HG03342 (cell line): ENCODE data around the gene NAPSA.
A peak's percentile ranks its signal among the peaks of the same experiment; 100 is the strongest.
"Not testable (repeated sequence)": the region's sequence is repeated elsewhere in the genome, so short reads cannot be mapped to it uniquely, and the experiment has no call there.

Experiments used
- ATAC-seq: cut with Tn5 transposase; IDR thresholded peaks from one replicate; pipeline ENCODE4 v1.9.1; 2021; ENCODE audit warnings: mild to moderate bottlenecking, moderate library complexity; ENCODE audit not compliant: unreplicated experiment

Gene NAPSA

DNA sequence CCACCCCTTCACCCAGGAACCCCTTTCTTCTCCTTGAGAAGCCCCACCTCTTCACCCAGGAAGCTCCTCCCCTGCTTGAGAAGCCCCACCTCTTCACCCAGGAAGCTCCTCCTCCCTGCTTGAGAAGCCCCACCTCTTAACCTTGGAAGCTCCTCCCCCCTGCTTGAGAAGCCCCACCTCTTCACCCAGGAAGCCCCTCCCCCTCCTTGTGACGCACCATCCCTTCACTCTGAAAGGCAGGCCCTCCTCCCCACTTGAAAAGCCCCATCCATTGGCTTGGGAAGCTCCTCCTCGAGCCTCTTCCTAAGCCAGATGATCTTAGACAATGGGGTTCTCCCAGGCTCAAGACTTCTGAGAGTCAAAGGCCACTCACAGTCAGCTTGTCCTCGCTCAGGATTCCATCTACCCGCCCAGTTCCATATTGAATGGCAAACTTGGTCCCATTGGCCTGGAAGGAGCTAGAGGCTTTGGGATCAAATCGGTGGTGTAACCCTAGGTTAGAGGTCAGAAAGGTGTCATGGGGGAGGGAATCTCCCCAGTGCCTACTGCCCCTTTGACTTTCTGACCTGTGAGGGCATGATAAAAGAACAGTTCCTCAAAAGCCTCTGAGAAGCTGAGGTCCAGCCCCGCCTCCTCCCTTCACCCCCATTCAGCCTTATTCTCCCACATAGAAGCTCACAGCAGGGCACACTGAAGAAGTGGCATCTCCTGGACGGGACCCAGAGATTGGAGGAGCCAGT lies 4.0 kb downstream of the NAPSA start:
- ATAC-seq, result no peak

DNA sequence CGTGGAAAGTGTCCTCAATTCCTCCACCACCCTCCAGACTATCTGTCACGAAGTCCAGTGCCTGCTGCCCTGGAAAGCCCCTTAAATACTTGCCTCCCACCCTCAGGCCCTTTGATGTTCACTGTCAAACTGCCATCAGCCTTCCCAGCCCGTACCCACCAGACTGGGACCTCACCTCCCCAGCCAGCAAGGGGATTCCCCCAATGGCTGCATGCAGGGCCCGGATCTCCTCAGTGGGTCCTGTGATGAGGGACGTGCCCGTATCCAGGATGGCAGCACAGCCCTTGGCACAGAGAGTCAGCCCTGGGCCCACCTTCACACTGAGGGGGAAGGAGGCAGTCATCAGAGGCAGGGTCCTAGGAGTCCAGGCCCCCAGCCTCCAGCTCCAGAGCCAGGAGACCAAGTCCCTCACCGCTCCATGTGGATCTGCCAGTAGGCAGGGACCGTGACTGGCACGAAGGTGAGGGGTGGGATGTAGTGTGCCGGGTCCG lies 6.1 kb downstream of the NAPSA start:
- ATAC-seq, result no peak

DNA sequence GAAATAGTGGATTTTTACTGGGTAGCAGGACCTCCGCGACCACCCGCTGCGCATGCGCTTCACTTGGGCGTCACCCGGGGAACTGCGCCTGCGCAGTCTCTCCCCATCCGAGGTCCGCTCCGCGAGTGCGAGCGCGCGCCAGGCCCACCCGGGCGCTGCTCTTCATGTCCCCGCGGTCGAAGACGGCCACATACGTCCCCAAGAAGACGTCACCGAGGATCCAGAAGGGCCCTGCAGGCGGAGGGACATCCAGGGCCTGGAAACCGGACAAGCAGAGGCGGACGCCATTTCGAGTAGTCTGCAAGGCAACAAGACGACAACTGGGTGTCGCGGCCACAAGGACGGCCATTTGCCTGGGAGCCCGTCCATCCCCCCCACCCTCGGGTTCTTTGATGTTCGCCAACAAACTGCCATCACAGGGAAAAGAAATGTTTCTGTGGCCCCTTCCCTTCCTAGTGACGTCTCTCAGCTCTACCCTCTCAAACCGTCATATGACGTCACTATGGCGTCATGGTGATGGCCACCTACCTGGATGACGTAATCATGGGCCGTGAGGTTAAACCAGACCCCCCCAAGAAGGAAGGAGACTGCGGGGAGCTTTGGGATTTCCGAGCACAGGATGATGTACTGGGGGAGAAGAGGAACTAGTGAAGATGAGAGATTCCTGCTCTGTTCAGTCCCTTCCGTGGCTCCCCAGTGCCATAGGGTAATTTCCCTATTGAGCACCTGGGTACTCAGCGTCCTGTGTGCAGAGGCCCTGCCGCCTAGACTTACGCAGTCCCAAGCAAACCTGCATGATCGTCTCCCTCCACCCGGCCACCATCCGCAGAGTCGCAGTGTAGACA lies 6.7 kb downstream of the NAPSA start:
- ATAC-seq, result no peak

DNA sequence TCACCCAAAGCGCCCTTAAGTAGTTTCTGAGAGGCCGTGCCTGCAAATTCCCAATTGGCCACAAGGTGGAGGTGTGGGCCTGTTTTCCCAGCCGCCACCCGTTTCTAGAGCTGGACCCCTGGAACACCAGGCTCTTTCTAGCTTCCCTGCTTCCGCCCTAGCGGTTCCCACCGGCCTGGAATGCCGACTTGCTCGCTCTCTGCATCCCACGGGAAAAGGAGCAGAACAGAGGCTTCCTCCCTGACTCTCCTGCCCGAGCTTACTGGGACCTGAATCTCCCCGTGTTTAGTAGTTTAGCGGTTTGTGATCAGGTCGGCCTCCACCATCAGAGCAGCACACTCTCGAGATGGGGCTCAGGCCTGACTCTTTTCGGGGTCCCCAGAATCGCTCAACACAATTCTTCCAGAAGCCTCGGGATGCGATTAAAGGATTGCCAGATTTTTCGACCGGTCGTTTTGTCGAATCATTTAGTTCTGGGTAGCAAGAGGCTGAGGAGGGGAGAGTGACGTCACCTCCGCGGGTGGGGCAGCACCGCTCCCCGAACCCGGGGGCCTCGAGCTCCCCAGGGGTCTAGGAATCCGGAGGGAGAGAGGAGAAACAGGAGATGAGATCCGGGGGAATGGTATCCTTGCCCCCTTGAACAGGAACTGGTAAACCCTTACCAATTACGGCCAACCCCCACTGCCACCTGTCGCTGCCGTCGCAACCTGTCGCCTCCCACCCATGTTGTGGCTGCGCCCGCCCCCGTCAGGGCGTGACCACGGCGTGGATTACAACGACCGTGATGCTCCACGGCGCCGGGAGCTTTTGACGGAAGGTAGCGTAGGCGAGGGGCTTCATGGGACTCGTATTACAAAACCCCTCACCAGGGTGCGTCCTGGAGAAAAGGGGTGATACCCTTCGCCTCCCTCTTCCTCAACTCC lies 8.0 kb downstream of the NAPSA start:
- ATAC-seq, result peak; percentile 41

DNA sequence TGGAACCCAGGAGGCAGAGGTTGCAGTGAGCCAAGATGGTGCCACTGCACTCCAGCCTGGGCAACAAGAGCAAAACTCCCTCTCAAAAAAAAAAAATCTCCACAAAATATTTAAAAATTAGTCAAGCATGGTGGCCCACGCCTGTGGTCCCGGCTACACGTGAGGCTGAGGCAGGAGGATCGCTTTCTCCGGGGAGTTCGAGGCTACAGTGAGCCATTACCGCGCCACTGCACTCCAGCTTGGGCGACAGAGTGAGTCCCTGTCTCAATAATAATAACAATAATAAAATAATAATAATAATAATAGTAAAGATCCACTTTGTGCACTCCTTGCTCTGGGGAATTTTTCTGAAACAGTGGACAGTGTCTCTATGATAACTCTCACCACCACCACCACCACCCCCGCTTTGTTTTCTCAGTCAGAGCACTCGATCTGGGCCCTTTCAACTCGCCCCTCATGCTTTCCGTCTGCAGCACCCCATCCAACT lies 8.7 kb downstream of the NAPSA start:
- ATAC-seq, result no peak

DNA sequence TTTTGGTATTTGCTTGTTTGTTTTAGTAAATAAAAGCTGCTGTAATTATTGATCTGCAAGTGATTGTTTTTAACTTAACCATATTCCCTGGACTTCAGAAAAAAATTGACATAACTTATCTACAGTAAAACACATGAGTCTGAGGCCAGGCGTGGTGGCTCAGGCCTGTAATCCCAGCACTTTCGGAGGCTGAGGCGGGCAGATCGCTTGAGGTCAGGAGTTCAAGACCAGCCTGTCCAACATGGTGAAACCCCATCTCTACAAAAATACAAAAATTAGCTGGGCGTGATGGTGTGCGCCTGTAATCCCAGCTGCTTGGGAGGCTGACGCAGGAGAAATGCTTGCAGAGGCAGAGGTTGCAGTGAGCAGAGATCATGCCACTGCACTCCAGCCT lies 12.0 kb downstream of the NAPSA start:
- not testable (repeated sequence) for ATAC-seq

DNA sequence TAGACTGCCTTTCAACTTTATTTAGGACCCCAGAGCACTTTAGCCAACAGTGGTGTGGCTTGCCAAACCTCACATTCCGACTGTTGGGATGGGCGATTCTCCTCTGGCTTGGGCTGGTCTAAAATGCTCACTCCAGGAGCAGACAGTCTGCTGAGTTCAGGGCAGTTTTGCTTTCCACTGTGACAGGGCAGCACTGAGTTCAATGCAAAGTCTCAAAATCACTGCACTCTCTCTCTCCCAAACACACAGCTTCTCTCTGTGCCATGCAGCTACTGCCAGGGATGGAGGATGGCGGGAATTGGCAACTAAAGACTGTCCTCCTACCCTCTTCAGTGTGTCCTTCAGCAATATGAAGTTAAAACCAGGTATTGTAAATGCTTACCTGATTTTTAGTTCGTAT lies 13.2 kb downstream of the NAPSA start:
- no peak for ATAC-seq

DNA sequence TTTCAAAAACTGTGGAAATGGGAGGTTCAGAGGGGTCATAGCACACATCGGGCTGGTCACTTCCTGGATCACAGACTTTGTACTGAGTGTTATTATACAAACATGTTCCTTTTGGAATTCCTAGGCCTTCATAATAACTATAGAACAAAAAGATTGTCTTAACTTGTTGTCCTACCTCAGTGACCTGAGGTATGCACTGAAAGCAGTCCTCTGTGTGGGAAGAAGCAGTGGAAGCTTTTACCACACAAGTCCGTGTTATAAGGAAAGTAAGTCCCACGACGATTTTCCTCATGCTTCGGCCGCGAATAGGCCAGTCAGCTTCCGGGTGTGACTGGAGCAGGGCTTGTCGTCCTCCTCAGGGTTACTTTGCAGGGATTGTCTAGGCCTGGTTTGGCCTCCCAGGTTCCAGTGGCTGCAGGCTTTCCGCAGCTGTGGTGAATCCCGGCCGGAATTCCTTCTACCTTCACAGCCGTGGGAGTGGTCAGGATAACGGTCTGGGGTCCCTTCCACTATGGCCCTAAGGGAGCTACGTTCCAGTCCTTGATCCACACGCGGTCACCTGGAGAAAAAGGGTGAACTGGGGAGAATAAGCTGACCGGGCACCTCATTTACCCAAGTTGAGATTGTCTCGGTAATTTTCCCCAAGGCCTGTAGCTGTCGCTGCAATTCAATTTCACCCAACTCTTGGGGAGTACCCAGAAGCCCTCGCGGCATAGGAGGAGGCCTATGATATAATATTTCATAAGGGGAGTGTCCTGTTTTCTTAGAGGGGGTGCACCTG lies 16.0 kb downstream of the NAPSA start:
- no peak for ATAC-seq

DNA sequence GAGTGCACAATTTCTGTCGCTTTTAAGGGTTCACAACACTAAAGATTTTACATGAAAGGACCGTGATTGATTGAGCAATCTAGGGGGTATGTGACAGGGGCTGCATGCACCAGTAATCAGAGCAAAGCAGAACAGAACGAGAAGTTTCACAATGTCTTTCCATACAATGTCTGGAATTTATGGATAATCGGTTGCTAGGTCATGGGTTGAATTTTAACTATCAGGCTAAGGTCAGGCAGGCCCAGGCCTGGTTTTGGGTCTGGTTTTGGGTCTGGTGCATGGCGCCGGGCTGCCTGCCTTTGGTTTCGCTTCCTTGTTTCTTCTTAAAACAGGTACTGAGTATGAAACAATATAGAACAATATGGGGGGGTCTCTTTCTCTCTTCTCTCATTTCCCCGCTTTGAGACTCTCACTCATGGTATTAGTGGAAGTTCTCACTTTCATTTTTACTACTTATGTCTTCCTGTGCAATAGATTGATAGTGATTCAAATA lies 18.3 kb downstream of the NAPSA start:
- ATAC-seq, result peak; percentile 38

DNA sequence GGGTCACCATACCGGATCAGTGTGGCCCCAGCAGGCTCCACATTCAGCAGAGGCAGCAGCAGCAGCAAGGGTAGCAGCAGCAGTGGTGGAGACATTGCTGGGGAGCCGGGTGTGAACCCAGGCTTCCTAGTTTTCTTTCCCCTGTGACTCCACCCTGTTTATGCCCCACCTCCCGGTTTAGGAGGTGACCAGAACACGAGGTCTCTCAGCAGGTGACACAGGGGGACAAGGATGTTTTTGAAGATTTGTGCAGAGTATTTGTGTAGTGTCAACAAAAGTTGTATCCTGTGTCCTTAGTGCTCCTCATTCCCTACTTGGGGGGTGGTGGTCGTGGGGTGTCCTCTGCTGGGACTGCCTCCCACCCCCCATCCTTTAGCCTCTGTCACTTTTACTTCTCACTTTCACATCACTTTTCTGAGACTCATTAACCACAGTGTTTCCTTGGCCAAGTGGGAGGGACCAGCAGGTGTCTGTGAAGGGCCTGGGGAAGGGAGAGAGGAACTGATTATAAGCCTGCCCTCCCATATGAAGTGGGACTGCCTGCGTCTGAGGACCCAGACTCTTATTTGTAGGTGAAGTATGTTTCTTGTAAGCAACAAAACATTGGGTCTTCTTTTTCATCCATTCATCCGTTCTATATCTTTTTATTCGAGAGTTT lies 20.6 kb downstream of the NAPSA start:
- ATAC-seq, result peak; percentile 42

DNA sequence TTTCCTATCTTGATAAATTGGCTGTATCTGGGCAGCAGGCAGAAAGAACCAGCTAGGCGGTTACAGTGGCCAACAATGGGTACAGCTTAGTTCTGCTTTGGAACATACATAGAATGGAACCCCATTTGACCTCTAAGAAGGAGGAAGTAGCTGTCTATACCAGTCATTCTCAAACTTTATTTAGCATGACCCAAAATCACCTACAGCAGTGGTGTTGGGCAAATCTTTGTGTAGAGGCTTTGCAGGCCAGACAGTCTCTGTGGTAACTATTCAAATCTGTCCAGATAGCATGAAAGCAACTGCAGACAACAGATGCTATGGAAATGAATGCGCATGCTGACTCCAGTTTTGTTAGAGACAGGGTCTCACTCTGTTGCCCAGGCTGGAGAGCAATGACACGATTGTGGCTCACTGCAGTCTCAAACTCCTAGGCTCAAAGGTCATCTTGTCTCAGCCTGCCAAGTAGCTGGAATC lies 24.3 kb downstream of the NAPSA start:
- peak; percentile 51 for ATAC-seq

DNA sequence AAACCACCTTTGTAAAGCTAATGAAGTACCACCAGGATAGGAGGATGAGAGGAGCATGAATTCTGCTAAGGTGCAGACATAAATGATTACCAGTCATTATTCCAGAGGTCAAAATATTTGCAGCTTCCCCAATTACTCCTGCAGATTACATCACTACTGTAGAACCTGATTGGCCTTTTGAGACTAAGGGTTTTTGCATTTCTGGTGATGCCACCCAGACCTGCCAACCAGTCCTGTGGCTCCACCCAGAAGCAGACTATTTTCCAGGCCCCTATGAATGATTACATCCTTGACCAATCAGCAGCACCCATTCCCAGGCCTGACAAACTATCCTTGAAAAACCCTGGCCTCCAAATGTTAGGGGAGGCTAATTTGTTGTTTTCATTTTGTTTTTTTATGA lies 25.1 kb downstream of the NAPSA start:
- ATAC-seq, result no peak

DNA sequence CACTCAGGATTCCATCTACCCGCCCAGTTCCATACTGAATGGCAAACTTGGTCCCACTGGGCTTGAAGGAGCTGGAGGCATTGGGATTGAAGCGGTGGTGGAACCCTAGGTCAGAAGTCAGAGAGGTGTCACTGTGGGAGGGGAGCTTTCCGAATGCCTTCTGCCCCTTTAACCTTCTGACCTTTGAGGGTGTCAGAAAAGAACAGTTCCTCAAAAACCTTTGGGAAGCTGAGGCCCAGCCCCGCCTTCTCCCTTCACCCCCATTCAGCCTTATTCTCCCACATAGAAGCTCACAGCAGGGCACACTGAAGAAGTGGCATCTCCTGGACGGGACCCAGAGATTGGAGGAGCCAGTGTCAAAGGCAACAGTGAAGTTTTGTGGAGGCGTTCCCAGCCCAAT lies 28.4 kb downstream of the NAPSA start:
- not testable (repeated sequence) for ATAC-seq

DNA sequence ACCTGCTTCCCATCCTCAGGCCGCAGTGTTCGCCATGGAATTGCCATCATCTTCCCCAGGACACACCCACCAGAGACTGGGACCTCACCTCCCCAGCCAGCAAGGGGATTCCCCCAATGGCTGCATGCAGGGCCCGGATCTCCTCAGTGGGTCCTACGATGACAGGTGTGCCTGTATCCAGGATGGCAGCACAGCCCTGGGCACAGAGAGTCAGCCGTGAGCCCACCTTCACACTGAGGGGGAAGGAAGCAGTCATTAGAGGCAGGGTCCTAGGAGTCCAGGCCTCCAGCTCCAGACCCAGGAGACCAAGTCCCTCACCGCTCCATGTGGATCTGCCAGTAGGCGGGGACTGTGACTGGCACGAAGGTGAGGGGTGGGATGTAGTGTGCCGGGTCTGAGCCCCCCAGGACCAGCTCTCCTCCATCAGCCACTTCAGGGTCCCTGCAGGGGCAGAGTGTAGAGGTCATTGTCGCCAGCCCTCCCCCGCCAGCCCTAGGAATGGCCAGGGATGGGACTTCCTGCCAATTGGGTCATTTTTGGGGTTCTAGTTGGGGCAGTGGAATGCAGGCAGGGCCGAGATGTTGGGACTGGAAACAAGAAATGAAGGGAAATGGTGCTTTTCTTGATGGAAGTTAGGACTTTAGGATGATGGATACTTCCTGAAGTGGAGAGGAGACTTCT lies 30.6 kb downstream of the NAPSA start:
- ATAC-seq, result no peak

DNA sequence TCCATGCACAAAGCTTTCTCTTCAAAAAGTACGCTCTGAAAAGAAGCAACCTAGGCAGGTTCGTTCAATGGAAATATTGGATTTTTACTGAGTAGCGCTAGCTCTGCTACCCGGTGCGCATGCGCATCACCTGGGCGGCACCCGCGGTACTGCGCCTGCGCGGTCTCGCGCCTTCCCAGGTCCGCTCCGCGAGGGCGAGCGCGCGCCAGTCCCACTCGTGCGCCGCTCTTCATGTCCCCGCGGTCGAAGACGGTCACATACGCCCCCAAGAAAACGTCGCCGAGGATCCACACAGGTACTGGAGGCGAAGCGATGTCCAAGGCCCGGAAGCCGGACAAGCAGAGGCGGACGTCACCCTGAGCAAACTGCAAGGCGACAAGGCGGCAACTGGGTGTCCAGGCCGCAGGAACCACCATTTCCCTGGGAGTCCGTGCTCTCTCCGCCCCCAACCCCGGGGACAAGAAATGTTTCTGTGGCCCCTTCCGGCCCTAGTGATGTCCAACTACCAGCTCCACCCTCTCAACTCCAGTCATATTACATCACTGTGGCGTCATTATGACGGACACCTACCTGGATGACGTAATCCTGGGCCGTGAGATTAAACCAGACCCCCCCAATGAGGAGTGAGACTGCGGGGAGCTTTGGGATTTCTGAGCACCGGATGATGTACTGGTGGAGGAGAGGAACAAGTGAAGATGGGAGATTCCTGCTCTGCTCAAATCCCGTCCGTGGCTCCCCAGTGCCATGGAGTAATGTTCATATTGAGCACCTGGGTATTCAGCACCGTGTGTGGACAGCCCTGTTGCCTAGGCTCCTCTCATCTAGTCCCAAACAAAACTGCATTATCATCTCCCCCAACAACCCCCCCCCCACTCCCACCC lies 31.5 kb downstream of the NAPSA start:
- peak; percentile 12 for ATAC-seq

DNA sequence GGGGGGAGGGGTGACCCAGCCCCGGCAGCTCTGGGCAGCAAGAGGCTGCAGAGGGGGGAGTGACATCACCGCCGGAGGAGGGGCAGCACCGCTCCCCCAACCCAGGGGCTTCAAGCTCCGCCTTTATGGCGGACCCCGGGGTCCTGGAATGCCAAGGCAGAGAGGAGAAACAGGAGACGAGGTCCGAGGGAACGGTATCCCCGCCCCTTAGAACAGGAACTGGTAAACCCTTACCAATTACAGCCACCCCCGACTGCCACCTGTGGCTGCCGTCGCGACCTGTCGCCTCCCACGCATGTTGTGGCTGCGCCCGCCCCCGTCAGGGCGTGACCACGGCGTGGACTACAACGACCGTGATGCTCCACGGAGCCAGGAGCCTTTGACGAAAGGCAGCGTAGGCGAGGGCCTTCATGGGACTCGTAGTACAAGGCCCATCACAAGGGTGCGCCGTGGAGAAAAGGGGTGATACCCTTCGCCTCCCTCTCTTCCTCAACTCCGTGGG lies 32.2 kb downstream of the NAPSA start:
- ATAC-seq, result peak; percentile 37

DNA sequence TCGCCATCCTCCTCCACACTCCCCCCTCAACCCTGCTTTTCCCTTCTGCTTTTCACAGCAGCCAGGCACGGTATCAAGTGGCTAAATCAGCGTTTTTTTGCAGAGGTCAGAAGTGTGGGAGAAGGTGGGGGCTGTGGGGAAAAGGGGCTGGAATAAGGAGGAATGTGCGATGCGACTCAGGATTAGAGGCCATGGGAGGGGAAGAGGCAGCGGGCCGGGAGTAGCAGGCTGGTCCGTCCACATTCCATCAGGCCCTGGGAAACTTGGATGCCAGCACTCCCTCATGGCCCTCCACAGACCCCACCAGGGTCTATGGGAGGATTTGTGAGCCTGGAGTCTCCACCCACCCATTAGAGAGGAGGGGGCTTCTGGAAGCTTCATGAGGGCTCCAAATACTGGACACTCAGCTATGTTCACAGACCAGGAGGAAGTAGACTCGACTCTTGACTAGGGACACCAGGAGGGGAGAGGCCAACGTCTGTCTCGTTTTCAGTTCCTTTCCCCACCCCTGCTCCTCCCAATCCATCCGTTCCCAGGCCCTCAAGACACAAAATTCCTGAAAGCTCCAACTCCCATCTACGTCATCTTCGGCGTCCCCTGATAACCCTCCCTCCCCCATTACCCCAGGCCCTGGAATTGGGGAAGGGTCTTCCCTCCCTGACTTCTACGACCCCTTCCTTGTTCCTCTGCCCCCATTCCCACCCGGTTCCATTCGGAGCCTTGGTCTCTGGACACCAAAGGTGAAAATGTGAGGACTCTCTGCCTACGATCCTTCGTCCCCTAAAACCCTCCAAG lies 33.0 kb downstream of the NAPSA start:
- ATAC-seq, result no peak
